GF-D8 (cell line): Measurements from ENCODE around the gene LOXL3.

Source experiments
- DNase-seq: peaks from one replicate; lab custom pipeline; 2025; lab: John Stamatoyannopoulos, UW

The LOXL3 gene

DNA sequence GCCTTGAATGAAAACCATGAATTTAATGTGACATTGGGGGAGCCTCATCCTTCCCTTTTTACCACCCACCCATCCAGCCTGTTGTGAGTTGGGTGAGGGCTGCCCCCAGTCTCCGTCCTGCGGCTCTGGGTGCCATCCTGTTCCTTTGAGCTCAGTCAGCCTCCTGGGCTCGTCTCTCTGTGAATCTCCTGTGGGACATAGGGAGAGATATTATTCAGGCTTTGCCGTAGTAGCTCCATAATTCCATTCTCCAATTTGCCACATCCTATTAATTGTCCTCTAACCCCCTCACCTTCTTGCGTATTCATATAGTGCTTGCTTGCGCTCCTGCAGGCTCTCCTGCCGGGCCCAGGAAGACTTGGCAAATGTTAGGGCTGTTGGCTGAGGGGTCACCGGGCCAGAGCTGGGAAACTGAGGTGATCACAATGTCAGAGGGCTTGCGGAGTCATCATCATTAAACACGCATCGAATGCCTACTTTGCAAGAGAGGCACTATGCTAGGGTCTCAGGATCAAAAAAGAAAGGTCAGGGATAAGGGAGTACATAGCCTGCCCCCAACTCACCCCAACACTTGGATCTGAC lies 27.0 kb downstream of the LOXL3 start:
- DNase-seq = no peak

DNA sequence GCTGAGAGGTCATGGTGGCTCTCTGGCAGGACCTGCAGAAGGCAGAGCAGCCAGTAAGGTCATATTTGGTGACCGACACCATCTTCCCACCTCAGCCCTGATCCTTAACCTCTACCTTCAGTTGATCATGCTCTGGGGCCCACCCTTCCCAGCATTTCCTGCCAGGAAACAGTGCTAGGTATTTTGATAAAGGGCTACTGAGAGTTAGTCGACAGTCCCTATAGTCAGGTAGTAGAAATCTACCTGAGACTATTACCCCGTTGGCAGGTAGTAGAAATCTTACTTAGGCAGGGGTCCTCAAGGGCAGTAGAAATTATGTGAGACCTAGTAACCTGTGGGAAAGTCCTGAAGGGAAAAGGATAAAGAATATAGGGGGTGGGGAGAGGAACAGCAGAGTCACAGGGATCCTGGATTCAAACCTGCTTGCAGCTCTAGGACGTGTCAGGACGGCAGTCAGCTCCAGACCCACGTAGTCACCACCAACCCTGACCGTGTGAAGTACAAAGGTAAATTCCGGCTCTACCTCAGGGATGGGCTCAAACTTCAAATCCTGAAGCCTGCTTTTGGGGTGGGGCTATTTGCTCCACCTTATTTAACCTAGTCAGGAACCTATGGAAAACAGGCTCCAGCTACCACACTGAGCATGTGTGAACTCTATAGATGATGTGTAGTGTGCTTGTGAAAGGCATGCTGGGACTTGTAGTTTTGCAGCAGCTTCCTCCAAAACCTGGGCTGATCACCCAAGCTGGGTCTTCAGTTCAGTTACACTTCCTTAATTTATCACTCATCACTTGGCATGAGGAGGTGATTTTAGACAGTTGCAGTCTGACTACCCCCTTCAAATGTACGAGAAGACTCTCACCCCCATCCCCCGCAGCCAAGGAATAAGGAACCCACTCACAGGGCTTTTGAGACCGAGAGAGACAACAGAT lies 27.8 kb downstream of the LOXL3 start, which contains the start of gene DQX1:
TSS of gene DQX1 (minus strand) at position 515 of the 932 bp plus-strand sequence. CDS start at position 13, 502 bp downstream.
- no peak for DNase-seq

DNA sequence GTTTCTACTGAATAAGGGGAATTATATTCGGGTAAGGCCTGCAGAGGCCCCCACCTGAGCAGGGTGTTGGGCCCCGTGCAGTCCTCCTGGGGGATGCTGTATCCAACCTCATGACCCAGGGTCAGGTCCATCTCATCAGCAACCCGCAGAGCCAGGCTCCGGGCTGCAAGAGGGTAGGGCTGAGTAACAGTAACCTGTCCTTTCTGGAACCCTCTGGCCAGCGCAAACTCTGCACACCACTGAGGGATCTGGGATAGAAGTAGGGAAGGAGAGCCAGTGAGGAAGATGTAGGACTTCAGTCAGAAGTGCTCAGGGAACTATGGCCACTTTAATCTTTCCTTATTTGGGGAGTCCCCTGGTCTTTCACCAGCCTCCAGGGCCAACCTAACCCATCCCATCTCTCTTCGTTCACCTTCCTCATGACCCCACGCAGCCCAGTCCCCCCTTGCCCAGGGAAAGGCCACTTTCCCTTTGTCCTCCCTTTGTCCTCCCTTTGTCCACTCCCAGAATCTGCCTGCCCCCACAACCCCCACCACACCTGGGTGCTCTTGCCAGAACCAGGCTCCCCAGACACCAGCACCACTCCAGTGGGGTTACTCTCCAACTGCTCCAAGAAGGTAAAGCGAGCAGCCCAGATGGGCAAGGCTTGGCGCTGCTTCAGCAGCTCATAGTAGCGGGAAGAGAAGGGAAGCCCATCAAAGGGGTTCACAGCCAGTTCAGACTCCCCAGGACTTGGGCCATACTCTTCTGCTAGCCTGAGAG lies 28.6 kb downstream of the LOXL3 start:
- DNase-seq = no peak

DNA sequence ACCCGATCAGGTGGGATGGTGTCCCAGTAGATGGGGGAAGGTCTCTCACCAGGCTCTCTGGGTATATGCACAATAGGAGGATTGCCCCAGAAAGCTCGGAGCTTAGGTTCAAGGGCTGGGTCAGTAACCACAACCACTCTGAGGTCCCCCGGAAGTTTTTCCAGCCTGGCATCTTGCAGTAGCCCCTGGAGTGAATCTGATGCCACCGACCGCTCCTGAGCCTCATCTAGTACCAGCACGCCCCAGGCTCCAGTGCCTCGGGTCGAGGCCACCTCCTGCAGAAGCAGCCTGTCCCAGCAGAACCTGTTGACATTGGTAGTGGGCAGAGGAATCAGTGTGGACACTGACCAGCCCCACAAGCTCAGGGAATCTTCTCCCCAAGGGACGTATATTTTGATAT lies 29.7 kb downstream of the LOXL3 start:
- no peak for DNase-seq

DNA sequence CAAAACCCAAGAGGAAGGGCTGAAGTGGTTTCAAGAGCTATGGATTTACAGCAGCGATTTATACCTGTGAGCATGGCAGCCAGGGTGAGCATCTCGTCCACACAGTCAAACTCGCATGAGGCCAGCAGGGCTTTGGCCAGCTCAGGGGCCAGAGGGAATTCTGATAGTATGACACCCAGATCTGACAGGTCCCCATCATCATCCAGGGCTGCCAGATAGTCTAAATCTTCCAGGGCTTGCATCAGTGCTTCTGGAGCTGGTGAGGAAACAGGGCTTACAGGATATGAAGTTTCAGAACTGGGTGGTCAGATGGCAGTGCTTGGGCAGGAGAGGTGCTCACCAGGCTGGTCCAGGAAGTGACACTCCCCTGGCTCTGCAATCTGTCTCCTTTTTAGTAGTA lies 31.2 kb downstream of the LOXL3 start:
- no peak for DNase-seq

DNA sequence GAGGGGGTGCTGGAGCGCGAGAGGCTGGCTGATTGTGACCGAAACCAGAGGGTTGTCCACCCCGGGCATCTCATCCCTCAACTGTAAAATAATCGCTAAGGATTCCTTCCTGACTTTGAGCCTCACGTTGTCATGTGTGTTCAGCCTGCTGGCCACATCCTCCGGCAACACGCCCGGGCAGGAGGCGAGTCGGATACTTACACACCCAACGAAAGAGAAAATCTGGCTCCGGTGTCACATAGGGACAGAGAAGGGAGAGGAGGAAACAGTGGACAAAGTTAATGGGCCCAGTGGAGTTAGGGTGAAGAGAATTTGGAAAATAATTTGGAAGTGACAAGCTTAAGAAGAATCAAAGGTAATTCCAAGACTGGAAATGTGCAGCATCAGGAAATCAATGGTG lies 37.1 kb downstream of the LOXL3 start:
- DNase-seq = no peak

DNA sequence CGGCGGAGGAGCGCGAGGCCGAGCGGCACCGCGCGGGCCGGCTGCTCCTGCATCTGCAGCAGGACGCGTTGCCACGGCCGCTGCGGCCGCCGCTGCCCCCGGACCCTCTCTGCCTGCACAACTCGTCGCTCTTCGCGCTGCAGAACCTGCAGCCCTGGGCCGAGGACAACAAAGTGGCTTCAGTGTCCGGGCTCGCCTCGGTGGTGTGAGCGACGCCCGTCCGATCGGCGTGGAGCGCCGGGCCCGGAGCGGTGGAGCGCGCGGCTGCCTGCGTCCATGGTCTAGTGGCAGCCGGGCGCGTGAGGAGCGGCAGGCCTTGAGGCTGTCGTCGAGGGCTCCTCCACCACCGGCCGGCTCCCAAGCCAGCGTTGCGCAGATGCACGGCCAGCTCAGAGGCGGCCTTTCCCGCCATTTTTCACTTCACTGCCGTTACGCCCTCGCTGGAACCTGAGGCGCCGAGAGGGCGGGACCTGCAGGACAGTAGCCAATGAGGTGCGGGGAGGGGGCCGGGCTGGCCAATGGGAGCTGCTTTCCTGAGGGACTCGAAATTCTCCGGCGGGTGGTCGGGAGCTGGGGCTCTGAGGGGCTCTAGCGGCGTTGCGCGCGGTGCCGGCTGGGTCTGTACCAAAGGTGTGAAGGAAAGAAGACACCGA lies 37.6 kb downstream of the LOXL3 start:
- no peak for DNase-seq

DNA sequence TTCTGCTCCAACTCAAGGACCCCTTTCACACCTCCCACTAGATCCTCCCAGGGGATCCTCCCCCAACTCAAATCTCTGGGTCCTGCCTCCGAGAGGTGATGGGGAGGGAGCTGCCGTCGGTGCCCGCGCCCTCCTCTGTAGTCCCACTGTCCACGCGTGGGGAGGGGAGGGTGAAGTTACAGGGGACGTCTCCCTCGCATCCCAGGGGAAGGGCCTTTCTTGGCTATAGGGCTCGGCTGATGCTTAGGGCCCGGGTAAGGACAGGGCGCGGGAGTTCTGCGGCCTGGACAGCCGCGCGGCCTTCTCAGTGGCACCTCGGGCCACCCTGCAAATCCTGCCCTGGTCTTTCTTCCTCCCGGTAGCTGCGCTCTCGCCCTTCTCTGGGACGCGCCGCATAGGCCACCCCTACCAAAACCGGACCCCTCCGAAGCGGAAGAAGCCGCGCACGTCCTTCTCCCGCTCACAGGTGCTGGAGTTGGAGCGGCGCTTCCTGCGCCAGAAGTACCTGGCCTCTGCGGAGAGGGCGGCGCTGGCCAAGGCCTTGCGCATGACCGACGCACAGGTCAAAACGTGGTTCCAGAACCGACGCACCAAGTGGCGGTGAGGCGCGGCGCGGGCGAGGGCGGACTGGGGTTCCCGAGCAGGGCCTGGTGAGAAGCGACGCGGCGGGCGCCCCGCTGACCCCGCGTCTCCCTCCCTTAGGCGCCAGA lies 38.3 kb downstream of the LOXL3 start:
- no peak for DNase-seq

DNA sequence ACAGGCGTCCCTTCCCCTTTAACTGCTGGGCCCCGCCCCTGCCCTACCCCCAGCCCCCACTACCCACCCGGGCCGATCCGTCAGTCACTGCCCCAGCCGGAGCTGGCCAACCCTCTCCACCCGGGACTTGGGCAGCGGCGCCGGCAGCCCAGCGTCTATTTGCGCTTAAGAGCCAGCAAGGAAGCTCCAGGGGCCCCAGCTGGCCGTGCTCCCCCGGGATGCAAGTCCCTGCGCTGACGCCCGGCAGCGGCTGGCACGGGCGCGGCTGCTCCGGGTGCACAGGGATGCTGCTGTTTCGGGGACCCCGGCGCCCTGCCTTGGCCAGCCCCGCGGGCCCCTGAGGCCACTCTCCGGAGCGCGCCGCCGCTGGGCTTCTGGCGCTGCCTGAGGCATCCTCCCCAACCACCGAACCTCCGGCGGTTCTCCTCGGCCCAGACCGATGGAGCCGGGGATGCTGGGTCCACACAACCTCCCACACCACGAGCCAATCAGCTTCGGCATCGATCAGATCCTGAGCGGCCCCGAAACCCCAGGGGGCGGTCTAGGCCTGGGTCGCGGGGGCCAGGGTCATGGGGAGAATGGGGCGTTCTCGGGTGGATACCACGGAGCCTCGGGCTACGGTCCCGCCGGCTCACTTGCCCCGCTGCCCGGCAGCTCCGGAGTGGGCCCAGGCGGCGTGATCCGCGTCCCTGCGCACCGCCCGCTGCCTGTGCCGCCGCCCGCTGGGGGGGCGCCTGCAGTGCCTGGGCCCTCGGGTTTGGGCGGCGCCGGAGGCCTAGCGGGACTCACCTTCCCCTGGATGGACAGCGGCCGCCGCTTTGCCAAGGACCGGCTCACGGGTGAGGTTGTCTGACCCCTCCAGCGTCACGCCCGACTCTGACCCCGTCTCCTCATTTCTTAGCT lies 39.1 kb downstream of the LOXL3 start, which contains the start of gene TLX2:
TSS of gene TLX2 (plus strand) at position 83 of the 903 bp plus-strand sequence. CDS start at position 440, 357 bp downstream.
- no peak for DNase-seq

DNA sequence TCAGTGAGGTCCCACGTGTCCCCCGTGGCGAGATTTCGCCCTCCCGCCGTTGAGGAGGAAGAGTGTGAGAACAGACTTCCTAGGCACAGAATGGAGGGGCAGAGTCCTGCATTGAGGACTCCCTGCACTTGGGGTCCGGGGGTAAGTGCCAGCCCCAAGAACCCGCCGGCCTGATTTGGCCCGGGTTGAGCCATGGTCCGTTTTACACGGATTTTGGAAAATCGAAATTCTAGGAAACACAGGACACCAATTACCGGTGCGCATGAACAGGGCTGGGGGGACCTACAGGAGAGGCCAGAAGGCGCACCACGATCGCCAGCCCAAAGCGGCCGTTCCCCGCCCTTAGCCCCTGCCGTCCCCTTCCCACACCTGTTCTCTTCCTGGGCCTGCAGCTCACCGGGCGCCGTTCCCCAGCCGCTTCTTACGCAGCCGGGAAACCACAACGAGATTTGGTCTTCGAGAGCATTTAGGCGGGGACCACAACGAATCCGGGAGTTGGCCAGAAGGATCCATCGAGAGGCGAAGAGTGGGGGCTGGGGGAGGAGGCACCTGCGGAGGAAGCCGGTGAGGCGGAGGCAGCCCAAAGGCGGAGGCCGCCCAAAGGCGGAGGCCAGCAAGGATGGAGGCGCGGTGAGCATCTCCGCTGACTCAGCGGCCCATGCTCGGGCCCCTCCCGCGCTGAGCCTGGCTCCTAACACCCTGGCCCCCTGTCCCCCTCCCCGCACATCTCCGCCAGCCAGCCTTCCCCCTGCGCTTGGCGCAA lies 40.0 kb downstream of the LOXL3 start:
- DNase-seq = no peak

DNA sequence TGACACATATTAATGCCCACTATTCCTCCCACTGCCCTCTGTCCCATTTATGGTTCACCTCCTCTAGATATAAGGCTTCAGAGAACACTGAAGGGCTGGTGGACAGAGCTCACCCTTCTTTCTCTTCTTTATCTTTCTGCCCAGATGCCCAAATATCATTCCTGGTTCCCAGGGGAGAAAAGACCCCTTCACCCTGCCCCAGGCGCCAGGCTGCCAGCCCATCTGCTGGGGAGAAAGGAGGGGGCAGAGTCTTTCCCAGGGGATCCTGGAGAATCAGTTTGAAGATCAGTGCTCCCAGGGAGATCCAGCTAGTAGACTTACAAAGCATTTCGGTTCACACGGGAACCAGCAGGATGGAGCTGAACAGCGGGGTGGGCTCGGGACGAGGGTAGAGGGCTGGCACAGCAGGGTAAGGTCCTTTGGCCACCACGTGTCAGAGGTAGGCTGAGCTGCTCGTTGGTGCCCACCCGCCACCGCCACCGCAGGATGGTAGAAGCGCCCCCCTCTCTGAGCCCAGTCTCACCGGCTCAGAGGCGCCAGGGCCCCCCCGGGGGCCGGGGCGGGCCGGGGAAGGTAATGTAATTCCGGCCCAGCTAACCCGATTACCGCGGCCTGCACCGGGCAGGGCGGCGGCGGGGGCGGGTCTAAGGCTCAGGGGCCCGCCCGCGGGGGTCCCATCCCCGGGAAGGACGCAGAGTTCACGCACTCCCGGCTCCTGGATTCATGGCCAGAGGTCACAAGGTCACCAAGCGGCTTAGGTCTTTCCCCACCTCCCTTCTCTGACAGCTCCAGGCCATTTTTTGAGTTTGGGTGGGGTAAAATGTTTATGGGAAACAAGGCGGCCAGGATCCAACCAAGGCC lies 40.8 kb downstream of the LOXL3 start:
- no peak for DNase-seq

DNA sequence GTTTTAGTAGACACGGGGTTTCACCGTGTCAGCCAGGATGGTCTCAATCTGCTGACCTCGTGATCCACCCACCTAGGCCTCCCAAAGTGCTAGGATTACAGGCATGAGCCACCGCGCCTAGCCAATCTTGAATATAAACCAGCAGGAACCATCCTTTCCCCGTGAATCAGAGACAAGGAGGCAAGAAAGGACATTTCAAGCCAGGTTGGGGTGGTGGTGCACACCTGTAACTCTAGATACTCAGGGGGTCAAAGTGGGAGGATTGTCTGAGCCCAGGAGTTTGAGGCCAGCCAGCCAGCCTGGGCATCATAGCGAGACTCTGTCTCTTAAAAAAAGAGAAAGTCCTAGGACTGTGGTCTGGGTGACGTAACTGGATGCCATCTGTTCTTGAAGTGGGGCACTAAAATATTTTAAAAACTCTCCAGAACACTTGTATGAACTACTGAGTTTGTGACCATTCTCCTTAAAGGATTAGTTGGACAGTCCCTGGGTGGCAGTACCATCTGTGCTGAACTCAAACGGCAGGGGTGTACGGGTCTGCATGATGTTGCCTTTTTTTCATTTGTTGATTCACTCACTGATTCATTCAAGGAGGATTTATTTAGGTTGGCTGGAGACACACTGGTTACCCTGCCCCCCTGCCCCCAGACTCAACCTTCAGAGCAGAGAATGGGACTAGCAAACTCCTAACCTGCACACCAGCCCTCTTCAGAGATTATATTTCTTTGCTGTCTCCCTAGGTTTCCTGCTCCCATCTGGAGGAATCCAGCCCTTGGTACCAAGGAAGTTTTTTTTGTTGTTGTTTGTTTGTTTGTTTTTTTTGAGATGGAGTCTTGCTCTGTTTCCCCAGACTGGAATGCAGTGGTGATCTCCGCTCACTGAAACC lies 42.4 kb downstream of the LOXL3 start:
- no peak for DNase-seq

DNA sequence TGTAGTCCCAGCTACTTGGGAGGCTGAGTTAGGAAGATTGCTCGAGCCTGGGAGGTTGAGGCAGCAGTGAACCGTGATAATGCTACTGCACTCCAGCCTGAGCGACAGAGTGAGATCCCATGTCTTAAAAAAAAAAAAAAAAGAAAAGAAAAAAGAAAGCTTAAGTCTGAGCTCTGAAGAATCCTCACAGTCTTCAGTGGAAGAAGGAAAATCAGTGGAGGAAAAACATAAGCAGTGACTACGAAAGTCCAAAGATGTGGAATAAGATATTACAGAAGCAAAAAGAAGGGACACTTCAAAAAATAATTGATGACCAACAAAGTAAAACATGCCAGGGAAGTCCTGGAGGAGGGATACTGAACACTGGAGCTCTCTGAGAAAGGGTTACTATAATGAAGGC lies 43.5 kb downstream of the LOXL3 start:
- no peak for DNase-seq

DNA sequence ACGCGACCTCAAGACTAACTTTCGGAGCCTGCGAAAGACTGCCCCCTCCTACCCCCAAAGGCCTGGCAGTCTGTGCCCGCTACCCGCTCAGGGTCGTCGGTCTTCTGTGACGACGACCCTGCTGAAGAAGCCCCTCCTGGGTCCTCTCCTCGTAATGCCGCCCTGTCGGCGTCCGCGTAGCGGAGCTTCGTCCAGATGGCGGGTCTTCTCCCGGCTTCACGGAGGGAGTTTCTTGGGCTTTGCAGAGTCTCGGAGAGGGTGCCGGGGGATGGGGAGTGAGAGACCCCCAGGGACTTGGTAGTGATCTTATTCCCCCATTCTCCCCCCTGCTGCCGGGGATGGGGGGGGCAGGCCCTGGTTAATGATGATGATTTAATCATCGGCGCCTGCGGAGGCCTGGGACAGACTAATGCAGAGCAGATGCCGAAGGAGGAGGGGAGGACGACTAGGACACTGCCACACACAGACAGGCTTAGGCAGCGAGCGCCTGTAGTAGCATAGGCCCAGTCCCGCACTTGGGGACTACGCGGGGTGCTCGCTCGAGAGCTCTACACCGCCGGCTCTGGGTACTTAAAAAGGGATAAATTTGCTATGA lies 45.7 kb downstream of the LOXL3 start:
- no peak for DNase-seq

DNA sequence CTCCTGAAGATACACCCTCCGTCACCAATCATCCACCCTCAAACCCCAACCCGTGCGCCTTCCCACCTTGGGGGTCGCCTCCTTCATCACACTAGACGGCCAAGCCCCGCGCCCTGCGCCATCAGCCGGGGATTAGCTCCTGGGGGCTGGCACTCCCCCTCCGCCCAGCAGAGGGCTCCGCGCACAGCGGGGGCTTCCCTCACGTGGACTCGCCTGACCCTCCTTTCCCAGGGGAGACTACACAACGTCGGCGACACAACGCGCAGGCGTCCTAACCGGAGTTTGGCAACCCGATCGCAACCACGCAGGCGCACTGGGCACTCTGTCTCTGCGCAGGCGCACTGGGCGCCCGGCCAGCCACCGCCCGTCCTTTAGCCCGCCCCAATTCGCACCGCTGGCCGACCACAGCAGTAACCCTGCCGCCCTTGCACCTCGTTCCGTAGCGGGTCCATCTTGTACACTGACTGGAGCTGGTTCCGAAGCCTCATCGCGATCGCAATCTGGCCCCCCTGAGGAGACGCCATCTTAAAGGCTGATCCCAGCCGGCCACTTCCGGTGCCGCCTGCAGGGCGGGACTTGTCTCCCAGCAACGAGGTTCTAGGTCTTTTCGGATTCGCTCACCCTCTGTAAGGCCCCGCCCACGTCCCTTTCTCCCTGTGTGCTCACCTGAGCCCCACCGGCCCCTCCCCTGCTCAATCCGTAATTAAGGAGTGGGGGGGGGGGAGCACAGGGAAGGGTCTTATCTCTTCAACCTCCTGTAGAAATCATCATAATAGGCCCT lies 46.4 kb downstream of the LOXL3 start, which contains the start of gene PCGF1:
TSS of gene PCGF1 (minus strand) at position 551 of the 781 bp plus-strand sequence. CDS start at position 524, 27 bp downstream.
- DNase-seq = peak; percentile 88
